GM15510 (cell line): ENCODE results near the gene CDK5RAP2.

Experiments
- POLR2A ChIP-seq: IDR thresholded peaks from 3 replicates; pipeline ENCODE4 v1.6.1; 2011; ENCODE audit warnings: borderline replicate concordance; ENCODE audit not compliant: insufficient read length; ENCODE audit errors: extremely low read depth

The CDK5RAP2 gene

DNA sequence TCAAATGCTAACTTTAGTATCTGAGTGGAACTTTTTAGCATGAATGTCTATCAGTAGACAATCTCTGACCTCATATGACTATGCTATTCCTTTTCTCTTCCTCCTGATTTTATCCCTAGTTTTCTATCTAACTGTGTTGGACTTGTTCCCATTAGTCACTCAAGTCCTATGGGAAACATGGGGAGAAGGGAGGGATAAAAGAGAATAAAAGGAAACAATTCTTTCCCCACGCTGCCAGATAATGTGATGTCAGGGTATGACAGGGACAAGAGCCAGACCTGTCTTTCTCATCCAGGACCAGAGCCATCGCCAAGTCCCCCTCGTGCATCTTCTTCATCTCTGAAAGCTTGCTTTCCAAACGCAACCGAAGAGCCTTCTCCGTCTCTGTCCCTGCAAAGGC lies 43.9 kb downstream of the CDK5RAP2 start:
- no peak for TF ChIP-seq POLR2A

DNA sequence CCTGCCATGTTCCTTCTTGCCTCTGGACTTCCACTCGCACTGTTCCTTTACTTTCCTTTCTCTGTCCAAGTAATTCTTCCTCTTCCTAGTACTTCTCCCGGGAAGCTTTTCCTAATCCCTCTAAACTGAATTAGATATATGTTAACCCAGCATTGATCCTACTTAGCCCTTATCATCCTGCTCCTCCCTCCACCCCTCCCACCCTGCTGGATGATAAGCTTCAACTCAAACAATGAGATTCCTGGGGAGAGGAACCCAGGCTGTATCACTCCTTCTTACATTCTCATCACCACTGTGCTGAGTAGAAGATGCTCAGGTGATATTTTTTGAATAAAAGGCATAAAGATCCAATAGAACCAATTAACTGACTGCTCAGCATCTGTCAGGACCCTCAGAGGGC lies 45.7 kb downstream of the CDK5RAP2 start:
- no peak for TF ChIP-seq POLR2A

DNA sequence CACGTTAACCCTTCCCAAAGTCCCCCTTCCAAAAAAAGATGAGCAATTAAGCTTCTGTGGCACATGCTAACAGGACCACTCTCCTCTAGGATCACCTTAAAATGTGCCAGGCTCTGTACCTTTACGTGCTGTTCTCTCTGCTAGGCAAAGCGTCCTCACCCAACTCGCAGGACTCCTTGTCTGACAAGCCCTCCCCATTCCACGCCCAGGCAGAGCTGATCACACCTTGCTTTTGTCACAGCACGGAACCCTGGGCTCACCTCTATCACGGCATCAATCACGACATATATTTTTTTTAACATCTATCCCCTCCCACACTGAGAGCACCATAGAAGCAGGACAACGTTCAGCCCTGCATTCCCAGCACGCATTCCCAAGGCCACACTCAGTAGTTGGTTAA lies 47.1 kb downstream of the CDK5RAP2 start:
- TF ChIP-seq POLR2A, result no peak

DNA sequence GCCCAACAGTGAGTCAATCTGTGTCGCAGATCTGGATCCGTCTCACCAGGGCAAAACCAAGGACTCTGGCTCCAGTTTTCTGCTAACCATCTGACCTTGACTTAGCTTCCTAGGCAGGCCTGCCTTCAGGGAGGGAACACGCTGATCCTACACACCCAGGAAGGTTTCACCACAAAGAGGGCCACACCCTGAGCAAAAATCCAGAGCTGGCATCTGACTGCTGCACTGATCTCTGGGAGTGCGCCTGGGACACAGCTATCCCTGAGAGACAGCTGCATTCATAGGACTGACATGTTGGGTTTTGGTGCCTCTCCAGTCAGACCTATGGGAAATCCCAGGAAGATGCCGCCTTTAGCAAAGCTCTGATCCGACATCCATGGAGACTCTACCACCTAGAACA lies 47.5 kb downstream of the CDK5RAP2 start:
- TF ChIP-seq POLR2A, result no peak

DNA sequence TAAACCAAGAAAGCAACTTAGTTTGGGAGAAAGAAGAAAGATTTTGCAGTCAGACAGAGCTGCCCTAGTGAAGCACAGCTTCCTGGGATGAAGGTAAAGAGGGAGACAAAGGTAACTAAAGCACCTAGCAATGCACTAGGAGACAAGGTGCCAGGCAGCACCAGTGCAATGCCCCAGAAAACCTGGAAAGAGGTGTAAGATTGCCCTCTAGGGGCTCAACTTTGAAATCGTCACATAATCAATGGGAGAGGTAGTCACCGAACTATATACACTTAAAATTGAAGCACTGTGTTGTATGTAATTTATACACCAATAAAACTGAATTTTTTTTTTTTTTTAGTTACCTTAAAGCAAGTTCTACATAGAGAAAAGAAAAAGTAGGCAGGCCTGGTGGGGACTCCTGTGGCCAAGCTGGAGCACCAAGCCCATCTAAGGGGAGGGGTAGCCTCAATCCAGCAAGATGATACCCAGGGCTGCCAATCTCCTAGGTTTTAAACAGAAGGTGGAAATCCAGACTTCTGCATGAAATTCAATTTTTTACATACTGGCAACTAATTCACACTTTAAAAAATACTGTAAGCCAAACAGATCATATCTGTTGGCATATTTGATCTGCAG lies 48.2 kb downstream of the CDK5RAP2 start:
- no peak for TF ChIP-seq POLR2A

DNA sequence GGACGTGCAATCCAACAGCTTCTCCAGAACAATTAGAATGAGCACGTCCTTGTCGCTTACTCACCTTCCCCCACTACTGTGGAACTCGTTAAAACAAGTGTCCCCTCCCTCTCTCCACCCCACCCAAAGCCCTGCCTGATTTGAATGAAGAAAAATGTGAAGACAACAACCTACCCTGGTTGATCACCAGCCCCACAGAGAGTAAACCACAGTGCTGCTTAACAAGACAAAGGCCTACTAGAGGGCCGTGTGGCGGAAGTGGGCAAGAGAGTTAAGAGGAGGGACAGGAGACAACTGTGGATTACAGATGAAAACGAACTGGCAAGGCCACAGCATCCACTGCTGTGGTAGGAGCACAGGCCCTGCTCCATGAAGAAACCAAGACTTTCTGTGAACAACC lies 51.1 kb downstream of the CDK5RAP2 start:
- TF ChIP-seq POLR2A, result no peak

DNA sequence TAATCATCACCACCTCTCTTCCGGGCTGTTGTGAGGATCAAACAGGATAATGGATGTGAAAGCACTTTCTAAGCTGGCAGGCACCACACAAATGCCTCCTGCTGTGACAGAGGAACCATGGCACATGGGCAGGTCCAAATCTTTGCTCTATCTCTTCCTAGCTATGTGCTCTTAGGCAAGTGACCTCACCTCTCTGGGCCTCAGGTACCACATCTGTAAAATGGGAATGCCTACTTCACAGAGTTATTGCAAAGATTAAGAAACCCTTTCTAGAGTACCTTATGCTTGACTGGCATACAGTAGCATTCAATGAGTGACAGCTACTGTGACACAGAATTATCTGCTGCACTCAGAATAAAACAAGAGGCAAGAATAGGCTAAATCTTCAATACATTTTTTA lies 51.6 kb downstream of the CDK5RAP2 start:
- no peak for TF ChIP-seq POLR2A

DNA sequence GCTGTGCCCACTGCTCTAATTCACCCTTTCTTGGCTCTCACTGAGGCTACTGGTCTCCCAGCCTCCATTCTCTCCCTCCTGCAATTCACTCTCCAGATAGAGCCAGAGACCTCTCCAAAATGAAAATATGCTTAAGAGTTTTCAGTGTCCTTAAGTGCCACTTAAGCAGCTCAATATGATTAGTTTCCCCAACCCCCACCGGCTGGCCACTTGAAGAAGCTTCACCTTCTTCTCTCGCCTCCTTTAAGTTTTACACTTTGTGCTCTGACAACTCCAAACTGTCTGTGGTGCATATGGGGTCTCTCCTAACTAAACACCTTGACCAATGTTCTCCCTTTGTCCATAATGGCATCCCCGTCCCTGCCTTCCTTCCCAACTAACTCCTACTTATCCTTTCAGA lies 53.4 kb downstream of the CDK5RAP2 start:
- no peak for TF ChIP-seq POLR2A

DNA sequence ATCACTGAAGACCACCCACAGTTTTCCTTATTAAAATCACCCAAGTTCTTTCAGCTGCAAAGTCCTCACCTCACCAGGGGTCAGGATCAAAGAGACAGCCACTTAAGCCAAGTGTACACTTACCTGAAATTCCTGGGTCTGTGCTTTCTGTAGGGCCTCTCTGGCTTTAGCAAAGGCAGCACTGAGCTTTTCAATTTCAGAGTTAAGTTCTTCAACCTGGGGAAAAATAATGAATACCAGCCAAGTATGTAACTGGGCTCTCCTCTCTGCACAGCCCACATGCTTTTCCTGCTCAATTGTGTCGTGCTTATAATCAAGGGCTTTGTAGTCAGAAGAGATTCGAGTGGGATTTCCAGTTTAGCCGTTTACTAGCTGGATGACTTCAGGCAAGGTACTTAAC lies 55.1 kb downstream of the CDK5RAP2 start:
- no peak for TF ChIP-seq POLR2A

DNA sequence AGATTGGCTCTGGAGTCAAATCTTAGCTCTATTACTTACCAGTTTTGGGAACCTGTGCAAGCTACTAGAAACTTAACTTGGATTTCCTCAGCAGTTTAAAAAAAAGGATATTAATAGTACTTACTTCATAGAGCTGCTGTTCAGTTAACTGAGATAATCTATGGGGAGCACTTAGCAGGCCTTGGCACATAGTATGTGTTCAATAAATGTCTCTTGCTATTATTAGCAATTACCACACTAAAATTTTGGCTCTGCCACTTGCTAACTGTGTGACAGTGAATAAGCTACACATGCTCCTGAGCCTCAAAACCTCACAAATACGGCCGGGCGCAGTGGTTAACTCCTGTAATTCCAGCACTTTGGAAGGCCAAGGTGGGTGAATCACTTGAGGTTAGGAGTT lies 55.9 kb downstream of the CDK5RAP2 start:
- no peak for TF ChIP-seq POLR2A

DNA sequence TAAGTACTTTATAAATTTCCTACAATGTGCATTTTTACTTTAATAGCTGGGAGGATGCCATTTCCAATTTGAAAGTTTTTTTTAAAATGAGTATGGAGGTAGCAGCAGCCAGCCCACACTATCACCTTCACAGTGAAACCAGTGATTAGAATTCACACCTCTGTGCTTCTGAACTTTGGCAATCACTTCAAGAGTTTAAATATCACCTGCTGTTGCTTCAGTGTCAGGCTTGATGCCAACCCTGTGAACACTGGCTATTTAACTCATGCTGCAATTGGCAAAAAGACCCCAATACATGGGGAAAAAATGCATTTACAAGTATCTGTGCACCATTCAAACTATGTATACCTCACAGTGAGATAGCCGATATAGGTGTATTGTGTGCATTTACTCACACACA lies 57.4 kb downstream of the CDK5RAP2 start:
- no peak for TF ChIP-seq POLR2A

DNA sequence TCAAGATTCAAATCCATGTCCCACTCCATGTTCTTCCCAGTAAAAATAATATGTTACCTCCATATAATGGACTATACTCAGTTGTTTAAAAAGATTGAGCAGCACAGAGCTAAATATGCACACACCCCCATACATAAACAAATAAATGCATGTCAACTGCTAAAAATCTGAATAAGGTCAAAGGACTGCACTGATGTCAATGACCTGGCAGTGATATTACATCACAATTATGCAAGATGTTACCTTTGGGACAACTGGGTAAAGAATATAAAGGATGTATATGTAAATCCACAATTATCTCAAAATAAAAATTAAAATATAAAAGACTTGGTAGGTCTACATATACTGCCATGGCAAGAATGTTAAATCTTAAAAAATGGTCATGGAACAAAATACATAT lies 57.9 kb downstream of the CDK5RAP2 start:
- no peak for TF ChIP-seq POLR2A

DNA sequence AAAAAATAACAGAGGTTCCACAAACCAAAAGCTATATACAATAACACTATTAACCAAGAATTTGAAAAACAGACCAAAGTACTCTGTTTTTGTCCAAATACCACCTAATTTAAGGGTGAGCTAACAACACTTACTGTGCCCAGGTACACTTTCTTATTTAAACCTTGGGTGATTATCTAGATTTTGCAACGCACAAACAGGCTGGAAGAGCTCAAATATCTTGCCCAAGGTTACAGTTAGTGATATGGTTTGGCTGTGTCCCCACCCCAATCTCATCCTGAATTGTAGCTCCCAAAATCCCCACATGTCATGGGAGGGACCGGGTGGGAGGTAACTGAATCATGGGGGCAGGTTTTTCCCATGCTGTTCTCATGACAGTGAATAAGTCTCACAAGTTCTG lies 58.9 kb downstream of the CDK5RAP2 start:
- no peak for TF ChIP-seq POLR2A

DNA sequence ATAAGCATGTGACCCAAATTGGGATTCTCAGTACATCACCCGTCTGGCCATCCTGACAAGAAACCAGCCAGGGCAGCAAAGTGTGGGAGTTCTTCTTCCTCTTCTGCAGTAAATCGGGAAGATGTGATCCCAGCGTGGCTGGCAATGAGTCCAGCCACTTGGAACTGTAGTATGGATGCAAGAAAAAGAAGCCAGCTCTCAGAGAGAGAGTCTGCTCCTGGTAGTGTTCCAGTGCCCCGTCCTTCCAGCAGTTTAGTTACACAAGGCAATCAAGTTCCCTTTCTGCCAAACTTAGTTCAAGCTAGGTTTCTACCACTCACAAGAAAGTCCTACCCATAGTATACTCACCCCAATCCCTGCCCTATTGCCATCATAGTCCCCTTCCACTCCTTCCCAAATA lies 65.6 kb downstream of the CDK5RAP2 start:
- no peak for TF ChIP-seq POLR2A

DNA sequence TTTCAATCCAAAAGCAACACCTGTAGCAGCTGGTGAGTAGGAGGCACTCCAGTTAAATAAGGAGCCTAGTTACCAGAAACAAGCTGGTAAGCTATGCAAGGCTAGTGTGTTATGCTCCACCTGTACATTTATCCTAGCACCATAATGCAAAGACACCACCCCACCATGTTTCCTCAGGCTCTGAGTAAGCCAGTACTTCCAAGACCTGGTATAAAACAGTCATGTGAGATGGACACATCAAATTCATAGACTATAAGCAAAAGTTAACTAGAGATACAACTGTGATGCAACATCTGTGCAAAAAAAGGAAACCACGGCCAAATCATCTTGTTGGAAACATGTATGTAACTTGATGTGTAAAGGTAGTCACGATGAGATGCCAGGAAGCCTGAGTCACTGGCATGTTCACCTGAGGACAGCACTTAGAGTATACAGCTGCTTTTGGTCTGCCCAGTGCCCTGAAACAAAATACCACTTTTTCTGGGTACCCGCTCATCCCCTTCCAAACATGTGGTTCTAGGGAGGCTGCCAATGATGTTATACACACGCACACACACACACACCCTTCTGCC lies 66.1 kb downstream of the CDK5RAP2 start:
- no peak for TF ChIP-seq POLR2A

DNA sequence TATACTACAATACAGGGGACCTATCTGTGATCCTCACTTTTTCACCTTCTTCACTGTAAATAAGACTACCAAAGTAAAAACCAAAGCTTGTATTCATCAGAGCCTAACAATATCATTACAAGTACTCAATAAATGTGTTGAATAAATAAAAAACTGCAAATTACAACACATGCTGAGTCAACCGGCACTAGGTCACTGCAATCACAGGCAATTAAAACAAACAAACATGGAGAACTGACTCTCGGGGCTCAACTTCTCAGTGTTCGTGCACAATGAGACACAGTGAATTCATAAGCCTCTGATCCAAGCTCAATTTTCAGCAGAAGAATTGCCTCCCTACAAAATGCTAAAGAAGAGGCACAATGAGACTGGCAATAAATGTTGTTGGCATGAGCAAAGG lies 69.2 kb downstream of the CDK5RAP2 start:
- TF ChIP-seq POLR2A, result no peak
